GM23338 (cell line): ENCODE results near the gene CACNA1C. TPM values are rescaled to one million over a fixed set of nuclear protein-coding genes. Genes with fewer than 3 reads are reported as not detected.

Source experiments
- ATAC-seq: fragments of 200-7000 bp; cut with Tn5 transposase; 3 replicates; pipeline ENCODE4 v1.9.1; 2020
- DNase-seq: peaks from one replicate; pipeline ENCODE4 v3.0.0-alpha.2; 2015; ENCODE audit warnings: low spot score
- H2AFZ ChIP-seq: fragments of 200-600 bp; sonication (generic); 2 replicates; pipeline ENCODE4 v1.8.0; 2016; ENCODE audit warnings: antibody characterized with exemption, mild to moderate bottlenecking, moderate library complexity
- H3F3A ChIP-seq: fragments of 200-600 bp; sonication (generic); replicated peaks from 2 replicates; pipeline ENCODE4 v1.8.0; 2017; ENCODE audit warnings: antibody characterized with exemption, mixed run types, low read depth
- H3K27ac ChIP-seq: fragments of 200-600 bp; sonication (generic); 2 replicates; pipeline ENCODE4 v1.6.1; 2016; ENCODE audit warnings: low read depth
- H3K27me3 ChIP-seq: fragments of 200-600 bp; sonication (generic); 2 replicates; pipeline ENCODE4 v1.8.0; 2016; ENCODE audit warnings: mild to moderate bottlenecking, mixed run types, moderate library complexity; ENCODE audit not compliant: insufficient read depth
- H3K36me3 ChIP-seq: fragments of 200-600 bp; sonication (generic); 2 replicates; pipeline ENCODE4 v1.8.0; 2016; ENCODE audit warnings: mild to moderate bottlenecking; ENCODE audit not compliant: insufficient read depth
- H3K4me1 ChIP-seq: fragments of 200-600 bp; sonication (generic); 2 replicates; pipeline ENCODE4 v1.8.0; 2016; ENCODE audit warnings: mild to moderate bottlenecking, moderate library complexity; ENCODE audit not compliant: insufficient read depth
- H3K4me2 ChIP-seq: fragments of 200-600 bp; sonication (generic); 2 replicates; pipeline ENCODE4 v1.7.1; 2017; ENCODE audit warnings: mixed run types
- H3K4me3 ChIP-seq: fragments of 200-600 bp; sonication (generic); 2 replicates; pipeline ENCODE4 v1.6.1; 2016; ENCODE audit warnings: mixed run types
- H3K79me2 ChIP-seq: fragments of 200-600 bp; sonication (generic); replicated peaks from 2 replicates; pipeline ENCODE4 v1.8.0; 2017; ENCODE audit warnings: mild to moderate bottlenecking; ENCODE audit not compliant: insufficient read depth
- H3K9me2 ChIP-seq: fragments of 200-600 bp; sonication (generic); 2 replicates; pipeline ENCODE4 v1.8.0; 2017; ENCODE audit not compliant: insufficient read depth
- H4K20me1 ChIP-seq: fragments of 200-600 bp; sonication (generic); replicated peaks from 2 replicates; pipeline ENCODE4 v1.8.0; 2017; ENCODE audit warnings: mild to moderate bottlenecking; ENCODE audit not compliant: insufficient read depth
- H3K27ac Mint-ChIP-seq: 2 replicates; pipeline ENCODE4 v1.8.0; 2020; ENCODE audit warnings: inconsistent platforms, mild to moderate bottlenecking, moderate library complexity, mixed read lengths
- H3K27me3 Mint-ChIP-seq: 3 replicates; pipeline ENCODE4 v1.8.0; 2022; ENCODE audit warnings: low read depth, mild to moderate bottlenecking, moderate library complexity, mixed read lengths, inconsistent platforms; ENCODE audit not compliant: insufficient read depth, poor library complexity
- H3K36me3 Mint-ChIP-seq: 3 replicates; pipeline ENCODE4 v1.8.0; 2021; ENCODE audit warnings: low read depth, mild to moderate bottlenecking, inconsistent platforms, moderate library complexity, mixed read lengths
- H3K4me1 Mint-ChIP-seq: 3 replicates; pipeline ENCODE4 v1.8.0; 2020; ENCODE audit warnings: mild to moderate bottlenecking, inconsistent platforms, mixed read lengths
- H3K4me3 Mint-ChIP-seq: 3 replicates; pipeline ENCODE4 v1.8.0; 2021; ENCODE audit warnings: moderate library complexity, mild to moderate bottlenecking, inconsistent platforms, mixed read lengths
- H3K9me3 Mint-ChIP-seq: 3 replicates; pipeline ENCODE4 v1.8.0; 2020; ENCODE audit warnings: moderate library complexity, mild to moderate bottlenecking, inconsistent platforms, mixed read lengths
- CREB1 ChIP-seq: fragments of 250-450 bp; sonication (Bioruptor Pico); IDR thresholded peaks from 2 replicates; pipeline ENCODE4 v1.5.0; 2020; ENCODE audit warnings: low read depth, mild to moderate bottlenecking, moderate library complexity
- ETS1 ChIP-seq: IDR thresholded peaks from 2 replicates; pipeline ENCODE4 v1.6.1; 2016; ENCODE audit warnings: antibody characterized with exemption
- EZH2 ChIP-seq: fragments of 200-600 bp; sonication (generic); IDR thresholded peaks from one replicate; pipeline ENCODE4 v1.8.0; 2017; ENCODE audit warnings: antibody characterized with exemption, mild to moderate bottlenecking, low read depth; ENCODE audit not compliant: unreplicated experiment
- JUNB ChIP-seq: IDR thresholded peaks from one replicate; pipeline ENCODE4 v1.6.1; 2016; ENCODE audit warnings: antibody characterized with exemption; ENCODE audit not compliant: unreplicated experiment
- NANOG ChIP-seq: IDR thresholded peaks from 2 replicates; pipeline ENCODE4 v1.6.1; 2016; ENCODE audit warnings: antibody characterized with exemption, borderline replicate concordance
- POLR2AphosphoS5 ChIP-seq: IDR thresholded peaks from 2 replicates; pipeline ENCODE4 v1.6.1; 2016; ENCODE audit warnings: antibody characterized with exemption, low read depth
- REST ChIP-seq: IDR thresholded peaks from one replicate; pipeline ENCODE4 v1.6.1; 2018; ENCODE audit warnings: antibody characterized with exemption; ENCODE audit not compliant: unreplicated experiment
- STAT1 ChIP-seq: IDR thresholded peaks from one replicate; pipeline ENCODE4 v1.6.1; 2016; ENCODE audit warnings: antibody characterized with exemption; ENCODE audit not compliant: unreplicated experiment
- ZNF331 ChIP-seq: fragments of 250-450 bp; sonication (Bioruptor Pico); IDR thresholded peaks from 2 replicates; pipeline ENCODE4 v1.5.0; 2020; ENCODE audit warnings: low read depth, mild to moderate bottlenecking, moderate library complexity
- ZNF462 ChIP-seq: fragments of 250-450 bp; sonication (Bioruptor Pico); IDR thresholded peaks from 2 replicates; pipeline ENCODE4 v1.5.0; 2020; ENCODE audit warnings: mild to moderate bottlenecking, moderate library complexity
- polyA plus RNA-seq: library from polyadenylated mRNA; unstranded; fragments of >200 nt; fragmentation: Nextera tagmentation; extraction: Ambion mirVana; gene quantifications from 2 replicates; pipeline ENCODE4 v1.2.1, GENCODE V29; 2016
- total RNA-seq: library from RNA; depleted of rRNA; stranded (reverse); fragments of >200 nt; shearing (Covaris generic); gene quantifications from 2 replicates; pipeline ENCODE4 v1.2.3, GENCODE V29; 2014

CACNA1C gene
- total and polyA plus RNA-seq, 2 experiments from 2014 or later = 0.78 to 2.1 TPM

- TF ChIP-seq ETS1 = no peak
- no peak for TF ChIP-seq REST
Measured at GRCh38 chr12:2068653-2069052, 15.9 kb downstream of the CACNA1C start (continued).

GRCh38 chr12:2070440-2071045, 17.8 kb downstream of the CACNA1C start:
- H3K9me2 ChIP-seq = peaks cover 2% of the 10 kb centered on the region; the same call in 1 of the 2 replicates
- H3F3A ChIP-seq = no peaks in the 10 kb centered on the region
- H3K4me3 Mint-ChIP-seq = no peak overlapping the region
- H3K36me3 Mint-ChIP-seq = peaks cover 11% of the 10 kb centered on the region
- ATAC-seq = no peak
- H4K20me1 ChIP-seq = no peaks in the 10 kb centered on the region
- no peaks in the 10 kb centered on the region; the same call in 2 of the 3 replicates for H3K4me1 Mint-ChIP-seq
- H3K27me3 ChIP-seq = no peaks in the 10 kb centered on the region
- H3K27ac Mint-ChIP-seq = no peak overlapping the region
- no peak overlapping the region for H3K27ac ChIP-seq
- no peak for DNase-seq
- H3K4me1 ChIP-seq = no peaks in the 10 kb centered on the region
- no peak overlapping the region for H2AFZ ChIP-seq
- H3K36me3 ChIP-seq = no peaks in the 10 kb centered on the region
- H3K27me3 Mint-ChIP-seq = peaks cover 8% of the 10 kb centered on the region
- H3K79me2 ChIP-seq = no peaks in the 10 kb centered on the region
- peaks cover 19% of the 10 kb centered on the region for H3K9me3 Mint-ChIP-seq
- no peak overlapping the region for H3K4me3 ChIP-seq
- no peak overlapping the region for H3K4me2 ChIP-seq
- TF ChIP-seq STAT1 (no peak), POLR2AphosphoS5 (no peak), ZNF462 (no peak), JUNB (no peak), ZNF331 (CRISPR knock-in tag) (no peak), CREB1 (no peak), EZH2 (no peak), NANOG (no peak), REST (no peak)
